Upper lobe of left lung (tissue), 6 donors: Measurements from ENCODE around the gene IL1RAPL2. TPM values are rescaled to one million over a fixed set of nuclear protein-coding genes. Genes with fewer than 3 reads are reported as not detected.

Experiments
- ATAC-seq, 2 donors: fragments of 200-7000 bp; cut with Tn5 transposase; one replicate each; pipeline ENCODE4 v1.9.1; 2022; ENCODE audit warnings: mild to moderate bottlenecking in 2 of 2, moderate library complexity in 2 of 2; ENCODE audit not compliant: low FRiP score in 2 of 2
- DNase-seq, 2 donors: peaks; one replicate each; pipeline ENCODE4 v3.0.0-alpha.2; 2019 to 2020
- H3K27ac ChIP-seq, 4 donors: fragments of 200-600 bp; sonication (generic); one replicate each; pipeline ENCODE4 v1.5.1; 2016 to 2019
- H3K27me3 ChIP-seq, 4 donors: fragments of 200-600 bp; sonication (generic); one replicate each; pipeline ENCODE4 v1.5.1; 2017 to 2019
- H3K36me3 ChIP-seq, 4 donors: fragments of 200-600 bp; sonication (generic); one replicate each; pipeline ENCODE4 v1.5.1; 2016 to 2019
- H3K4me1 ChIP-seq, 4 donors: fragments of 200-600 bp; sonication (generic); one replicate each; pipeline ENCODE4 v1.5.1; 2018 to 2019
- H3K4me3 ChIP-seq, 4 donors: fragments of 200-600 bp; sonication (generic); one replicate each; pipeline ENCODE4 v1.5.1; 2017 to 2019; ENCODE audit warnings: mild to moderate bottlenecking in 2 of 4, moderate library complexity in 1 of 4
- H3K9me3 ChIP-seq, 4 donors: fragments of 200-600 bp; sonication (generic); one replicate each; pipeline ENCODE4 v1.5.1; 2018 to 2019
- CTCF ChIP-seq, 6 experiments: fragments of 450-650 bp in 4 of 6; fragments of 200-600 bp in 2 of 6; sonication (generic) in 2 of 6; IDR thresholded peaks; one replicate each; pipeline ENCODE4 v1.5.1; 2016 to 2019; ENCODE audit warnings: antibody characterized with exemption in 6 of 6
- EP300 ChIP-seq, 4 donors: sonication (generic); formaldehyde crosslinking; IDR thresholded peaks; one replicate each; pipeline ENCODE4 v1.5.1; 2017; ENCODE audit warnings: antibody characterized with exemption in 4 of 4, control low read depth in 2 of 4
- POLR2A ChIP-seq, 4 donors: fragments of 450-650 bp; IDR thresholded peaks; one replicate each; pipeline ENCODE4 v1.5.1; 2016 to 2017; ENCODE audit warnings: antibody characterized with exemption in 4 of 4, mild to moderate bottlenecking in 2 of 4
- POLR2AphosphoS5 ChIP-seq, 2 donors: sonication (generic); formaldehyde crosslinking; IDR thresholded peaks; one replicate each; pipeline ENCODE4 v1.5.1; 2017; ENCODE audit warnings: antibody characterized with exemption in 2 of 2
- WGBS, 2 donors: methylation state at CpG; one replicate each; pipeline ENCODE4 v1.1.5; 2017 to 2018; 5-methylcytosine and 5-hydroxymethylcytosine counted together
- total RNA-seq, 6 donors: library from RNA; depleted of rRNA in 4 of 6; stranded (reverse); fragments of >200 nt in 4 of 6; gene quantifications; one replicate each; pipeline versions ENCODE4 v1.1.0 to v1.2.1, GENCODE V29; 2016 to 2021
- donor health status: DM: no; HTN: no; CAD: no; lungs with moderate emphysema.
- donor health status: DM: no; HTN: yes; CAD: no; lungs with severe emphysema.

Gene IL1RAPL2
- total RNA-seq, 6 donors from 2014 or later: not detected

GRCh38 chrX:105116486-105116885 is 550.5 kb downstream of the IL1RAPL2 start:
- 17 to 23% methylated on average over 1 of the region's 1 CpG for WGBS, 2 donors

DNA sequence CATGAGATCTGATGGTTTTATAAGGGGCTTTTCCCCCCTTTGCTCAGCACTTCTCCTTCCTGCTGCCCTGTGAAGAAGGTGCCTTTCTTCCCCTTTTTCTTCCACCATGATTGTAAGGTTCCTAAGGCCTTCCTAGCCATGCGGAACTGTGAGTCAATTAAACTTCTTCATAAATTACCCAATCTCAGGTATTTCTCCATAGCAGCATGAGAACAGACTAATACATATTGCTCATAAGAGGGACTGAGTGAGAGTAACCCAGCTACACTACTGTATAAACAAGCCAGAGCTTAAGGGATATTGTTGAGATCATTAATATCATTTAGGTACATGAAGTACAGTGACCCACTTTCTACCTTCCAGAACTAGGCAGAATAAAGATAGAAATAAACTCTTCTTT is 551.6 kb downstream of the IL1RAPL2 start:
- no peak overlapping the region for H3K4me3 ChIP-seq
- no peaks in the 10 kb centered on the region for H3K9me3 ChIP-seq
- H3K36me3 ChIP-seq: no peaks in the 10 kb centered on the region
- no peak for DNase-seq
- no peak for ATAC-seq
- no peaks in the 10 kb centered on the region for H3K27me3 ChIP-seq
- H3K27ac ChIP-seq: no peak overlapping the region
- no peak for TF ChIP-seq POLR2AphosphoS5 (IDR thresholded peaks at IDR 0.05)
- TF ChIP-seq EP300 (IDR thresholded peaks at IDR 0.05): no peak
- no peak for TF ChIP-seq POLR2A (IDR thresholded peaks at IDR 0.05)
- no peak for TF ChIP-seq CTCF (IDR thresholded peaks at IDR 0.05)
- WGBS, 2 donors: 89 to 92% methylated on average over 1 of the region's 1 CpG
- no peaks in the 10 kb centered on the region for H3K4me1 ChIP-seq

More at GRCh38 chrX:105116486-105116885, 550.5 kb downstream of the IL1RAPL2 start:
- no peak for TF ChIP-seq EP300 (IDR thresholded peaks at IDR 0.05)
- TF ChIP-seq CTCF (IDR thresholded peaks at IDR 0.05): no peak
- no peak for TF ChIP-seq POLR2AphosphoS5 (IDR thresholded peaks at IDR 0.05)
- no peak for TF ChIP-seq POLR2A (IDR thresholded peaks at IDR 0.05)
- Histone ChIP-seq H3K4me1 (no peaks in the 10 kb centered on the region), H3K36me3 (no peaks in the 10 kb centered on the region), H3K27me3 (no peaks in the 10 kb centered on the region), H3K27ac (no peak overlapping the region), H3K9me3 (no peaks in the 10 kb centered on the region), H3K4me3 (no peak overlapping the region)
- no peak for ATAC-seq
- no peak for DNase-seq

DNA sequence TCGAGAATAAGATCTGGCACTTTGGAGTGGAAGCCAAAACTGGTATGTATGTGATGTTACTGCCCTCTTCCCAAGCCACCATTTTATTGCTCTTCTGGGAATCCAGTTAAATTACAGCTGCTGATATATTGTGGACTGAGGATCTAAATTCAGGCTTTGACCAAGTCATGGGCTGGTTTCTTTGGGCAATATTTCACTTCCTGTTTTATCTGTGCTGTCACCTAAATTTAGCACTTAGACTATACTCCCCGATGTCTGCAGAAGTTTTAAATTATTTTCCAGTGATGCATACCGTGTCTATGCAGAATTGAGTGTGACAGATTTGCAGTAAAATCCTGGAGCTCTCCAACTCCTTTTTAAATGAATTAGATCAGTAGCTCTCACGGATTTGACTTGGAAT is 554.5 kb downstream of the IL1RAPL2 start:
- WGBS, 2 donors: 56 to 62% methylated on average over 4 of the region's 4 CpGs
- DNase-seq (no peak), ATAC-seq (no peak)
- TF ChIP-seq EP300 (IDR thresholded peaks at IDR 0.05) (no peak), POLR2A (IDR thresholded peaks at IDR 0.05) (no peak), POLR2AphosphoS5 (IDR thresholded peaks at IDR 0.05) (no peak), CTCF (IDR thresholded peaks at IDR 0.05) (no peak)
- Histone ChIP-seq H3K27ac (no peak overlapping the region), H3K36me3 (no peaks in the 10 kb centered on the region), H3K4me3 (no peak overlapping the region), H3K9me3 (no peaks in the 10 kb centered on the region), H3K4me1 (no peaks in the 10 kb centered on the region), H3K27me3 (no peaks in the 10 kb centered on the region)

DNA sequence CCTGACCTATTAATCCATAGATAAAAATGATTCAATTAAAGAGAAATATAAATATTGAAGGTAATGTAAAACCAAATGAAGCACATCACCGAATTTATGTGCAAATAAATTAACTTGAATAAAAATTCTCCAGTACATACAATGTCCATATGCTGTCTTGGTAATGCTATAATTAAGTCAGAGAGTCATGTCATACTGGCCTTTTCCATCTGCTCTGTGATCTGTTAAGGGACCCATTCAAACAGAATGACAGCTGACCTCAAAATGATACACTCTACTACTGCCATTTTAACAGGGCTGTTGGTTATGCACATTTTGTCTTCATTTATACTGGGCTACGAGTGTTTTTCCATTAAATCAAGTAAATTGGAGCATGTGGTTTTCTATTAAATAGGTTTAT is 555.2 kb downstream of the IL1RAPL2 start:
- no peak for ATAC-seq
- H3K4me1 ChIP-seq: no peaks in the 10 kb centered on the region
- TF ChIP-seq EP300 (IDR thresholded peaks at IDR 0.05): no peak
- TF ChIP-seq POLR2A (IDR thresholded peaks at IDR 0.05): no peak
- 73 to 75% methylated on average over 2 of the region's 2 CpGs for WGBS, 2 donors
- no peaks in the 10 kb centered on the region for H3K36me3 ChIP-seq
- DNase-seq: no peak
- H3K4me3 ChIP-seq: no peak overlapping the region
- no peaks in the 10 kb centered on the region for H3K27me3 ChIP-seq
- no peaks in the 10 kb centered on the region for H3K9me3 ChIP-seq
- no peak overlapping the region for H3K27ac ChIP-seq

GRCh38 chrX:105126201-105126600 is 560.2 kb downstream of the IL1RAPL2 start:
- TF ChIP-seq POLR2A (IDR thresholded peaks at IDR 0.05): no peak
- TF ChIP-seq CTCF (IDR thresholded peaks at IDR 0.05): no peak
- no peak for TF ChIP-seq POLR2AphosphoS5 (IDR thresholded peaks at IDR 0.05)
- TF ChIP-seq EP300 (IDR thresholded peaks at IDR 0.05): no peak
- Histone ChIP-seq H3K36me3 (no peaks in the 10 kb centered on the region), H3K4me3 (no peak overlapping the region), H3K4me1 (no peaks in the 10 kb centered on the region), H3K27ac (no peak overlapping the region), H3K27me3 (no peaks in the 10 kb centered on the region), H3K9me3 (no peaks in the 10 kb centered on the region)
- ATAC-seq (no peak), DNase-seq (no peak)
